A673 (cell line): ENCODE measurements around the gene ABI1. TPM values are rescaled to one million over a fixed set of nuclear protein-coding genes. Genes with fewer than 3 reads are reported as not detected.
A peak's percentile ranks its signal among the peaks of the same experiment; 100 is the strongest.
"Not testable (repeated sequence)": the region's sequence is repeated elsewhere in the genome, so short reads cannot be mapped to it uniquely, and the experiment has no call there.

ENCODE experiments used
- BruUV-seq: library from RNA; stranded (reverse); fragments of 400-500 nt; replicated peaks from 2 replicates; lab custom pipeline; 2021; lab: Mats Ljungman, UMichigan
- CTCF ChIA-PET: fragments of 300-600 bp; sonication (Branson Sonifier 250); formaldehyde crosslinking; loops from one replicate; lab custom pipeline; 2022; ENCODE audit warnings: antibody characterized with exemption; lab: Charles Lee
- POLR2A ChIA-PET: fragments of 300-600 bp; sonication (Branson Sonifier 250); formaldehyde crosslinking; loops from one replicate; lab custom pipeline; 2022; ENCODE audit warnings: antibody characterized with exemption; ENCODE audit not compliant: low non-redundant PET; lab: Charles Lee
- DNase-seq: peaks from one replicate; pipeline ENCODE4 v3.0.0-alpha.2; 2015; ENCODE audit warnings: low spot score
- H3K27ac ChIP-seq: fragments of 200-600 bp; sonication (generic); 2 replicates; pipeline ENCODE4 v1.5.1; 2016; ENCODE audit warnings: mixed run types, low read depth, mild to moderate bottlenecking, mixed read lengths, antibody characterized with exemption, low read length; ENCODE audit not compliant: poor library complexity, severe bottlenecking
- H3K27me3 ChIP-seq: fragments of 200-600 bp; sonication (generic); replicated peaks from 2 replicates; pipeline ENCODE4 v1.6.1; 2017; ENCODE audit warnings: mixed run types, low read depth, mild to moderate bottlenecking, mixed read lengths, antibody characterized with exemption, low read length; ENCODE audit not compliant: insufficient read depth, poor library complexity
- H3K36me3 ChIP-seq: fragments of 200-600 bp; sonication (generic); 2 replicates; pipeline ENCODE4 v1.6.1; 2016; ENCODE audit warnings: mixed run types, mild to moderate bottlenecking, mixed read lengths, antibody characterized with exemption, low read length; ENCODE audit not compliant: insufficient read depth, poor library complexity, severe bottlenecking
- H3K4me1 ChIP-seq: fragments of 200-600 bp; sonication (generic); 2 replicates; pipeline ENCODE4 v1.6.1; 2017; ENCODE audit warnings: mixed run types, mild to moderate bottlenecking, mixed read lengths, antibody characterized with exemption, low read length; ENCODE audit not compliant: insufficient read depth, poor library complexity, severe bottlenecking
- H3K4me3 ChIP-seq: fragments of 200-600 bp; sonication (generic); 2 replicates; pipeline ENCODE4 v1.5.1; 2016; ENCODE audit warnings: low read depth, mixed run types, mild to moderate bottlenecking, mixed read lengths, low read length; ENCODE audit not compliant: poor library complexity, severe bottlenecking
- H3K9me3 ChIP-seq: fragments of 200-600 bp; sonication (generic); 2 replicates; pipeline ENCODE4 v1.6.1; 2016; ENCODE audit warnings: mixed run types, low read depth, mild to moderate bottlenecking, mixed read lengths, antibody characterized with exemption, low read length; ENCODE audit not compliant: poor library complexity, severe bottlenecking
- EZH2 ChIP-seq: fragments of 200-600 bp; sonication (generic); IDR thresholded peaks from 2 replicates; pipeline ENCODE4 v1.6.1; 2017; ENCODE audit warnings: borderline replicate concordance, low read depth, mild to moderate bottlenecking, mixed read lengths, antibody characterized with exemption, low read length; ENCODE audit not compliant: poor library complexity, severe bottlenecking
- intact Hi-C: fragments of 100-400 bp; cut with micrococcal nuclease; formaldehyde crosslinking; loops from one replicate; pipeline ENCODE4 v1.10.0; 2022; ENCODE audit not compliant: unreplicated experiment
- total RNA-seq: library from RNA; stranded (reverse); gene quantifications from 2 replicates; pipeline ENCODE4 v1.2.3, GENCODE V29; 2021
- TF ChIP-seq, protein P1 (sequence below): fragments of 300-800, 200-600 bp; sonication (generic); conservative IDR thresholded peaks from 2 replicates; pipeline ENCODE4 v1.5.1; 2017; ENCODE audit warnings: low read depth, mild to moderate bottlenecking, antibody characterized with exemption, low read length, moderate library complexity, mixed read lengths

The ABI1 gene
- total RNA-seq, 1 experiment from 2014 or later: 70.5 TPM

GRCh38 chr10:26858707-26859034, 2.1 kb downstream of the ABI1 start:
- CTCF ChIA-PET: no interaction called here
- Histone ChIP-seq H3K27me3 (no peaks in the 10 kb centered on the region), H3K4me3 (peak overlapping the region; percentile 92), H3K27ac (peak overlapping the region; percentile 94), H3K36me3 (no peaks in the 10 kb centered on the region), H3K4me1 (peaks cover 27% of the 10 kb centered on the region), H3K9me3 (no peaks in the 10 kb centered on the region)
- BruUV-seq: no TSS peak
- intact Hi-C loops: no loop called here
- TF ChIP-seq EZH2: no peak
- TF ChIP-seq, protein P1, sequence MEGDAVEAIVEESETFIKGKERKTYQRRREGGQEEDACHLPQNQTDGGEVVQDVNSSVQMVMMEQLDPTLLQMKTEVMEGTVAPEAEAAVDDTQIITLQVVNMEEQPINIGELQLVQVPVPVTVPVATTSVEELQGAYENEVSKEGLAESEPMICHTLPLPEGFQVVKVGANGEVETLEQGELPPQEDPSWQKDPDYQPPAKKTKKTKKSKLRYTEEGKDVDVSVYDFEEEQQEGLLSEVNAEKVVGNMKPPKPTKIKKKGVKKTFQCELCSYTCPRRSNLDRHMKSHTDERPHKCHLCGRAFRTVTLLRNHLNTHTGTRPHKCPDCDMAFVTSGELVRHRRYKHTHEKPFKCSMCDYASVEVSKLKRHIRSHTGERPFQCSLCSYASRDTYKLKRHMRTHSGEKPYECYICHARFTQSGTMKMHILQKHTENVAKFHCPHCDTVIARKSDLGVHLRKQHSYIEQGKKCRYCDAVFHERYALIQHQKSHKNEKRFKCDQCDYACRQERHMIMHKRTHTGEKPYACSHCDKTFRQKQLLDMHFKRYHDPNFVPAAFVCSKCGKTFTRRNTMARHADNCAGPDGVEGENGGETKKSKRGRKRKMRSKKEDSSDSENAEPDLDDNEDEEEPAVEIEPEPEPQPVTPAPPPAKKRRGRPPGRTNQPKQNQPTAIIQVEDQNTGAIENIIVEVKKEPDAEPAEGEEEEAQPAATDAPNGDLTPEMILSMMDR: no peak
- no peak for DNase-seq
- POLR2A ChIA-PET: no interaction called here

GRCh38 chr10:26857991-26858706, 2.6 kb downstream of the ABI1 start:
- no peaks in the 10 kb centered on the region for H3K9me3 ChIP-seq
- intact Hi-C loops: no loop called here
- POLR2A ChIA-PET: no interaction called here

DNA sequence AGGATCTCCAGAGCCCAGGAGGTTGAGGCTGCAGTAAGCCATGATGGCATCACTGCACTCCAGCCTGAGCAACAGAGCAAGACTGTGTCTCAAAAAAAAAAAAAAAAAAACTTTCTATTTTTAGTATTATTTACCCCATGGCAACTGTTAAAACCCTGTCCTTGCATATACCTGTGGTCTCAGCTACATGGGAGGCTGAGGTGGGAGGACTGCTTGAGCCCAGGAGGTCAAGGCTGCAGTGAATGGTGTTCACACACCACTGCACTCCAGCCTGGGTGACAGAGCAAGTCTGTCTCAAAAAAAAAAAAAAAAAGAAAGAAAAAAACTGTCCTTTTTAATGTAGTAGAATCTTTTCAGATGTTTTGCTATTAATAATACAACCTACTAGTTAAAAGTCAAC, 3.2 kb downstream of the ABI1 start:
- CTCF ChIA-PET, DNase-seq, H3K4me3 ChIP-seq, intact Hi-C loops, POLR2A ChIA-PET, H3K27me3 ChIP-seq, H3K9me3 ChIP-seq, H3K36me3 ChIP-seq, BruUV-seq, H3K27ac ChIP-seq: not testable (repeated sequence)
- H3K4me1 ChIP-seq: peaks cover 27% of the 10 kb centered on the region

More at GRCh38 chr10:26857991-26858706, 2.6 kb downstream of the ABI1 start:
- no TSS peak for BruUV-seq
- no peaks in the 10 kb centered on the region for H3K27me3 ChIP-seq
- H3K27ac ChIP-seq: no peak overlapping the region
- H3K4me3 ChIP-seq: peak overlapping the region; percentile 92
- TF ChIP-seq EZH2: no peak
- TF ChIP-seq, protein P1: peak; percentile 20; the same call in 1 of the 2 replicates
- peak; percentile 14 for DNase-seq
- H3K4me1 ChIP-seq: peaks cover 27% of the 10 kb centered on the region
- H3K36me3 ChIP-seq: no peaks in the 10 kb centered on the region
- CTCF ChIA-PET: no interaction called here

DNA sequence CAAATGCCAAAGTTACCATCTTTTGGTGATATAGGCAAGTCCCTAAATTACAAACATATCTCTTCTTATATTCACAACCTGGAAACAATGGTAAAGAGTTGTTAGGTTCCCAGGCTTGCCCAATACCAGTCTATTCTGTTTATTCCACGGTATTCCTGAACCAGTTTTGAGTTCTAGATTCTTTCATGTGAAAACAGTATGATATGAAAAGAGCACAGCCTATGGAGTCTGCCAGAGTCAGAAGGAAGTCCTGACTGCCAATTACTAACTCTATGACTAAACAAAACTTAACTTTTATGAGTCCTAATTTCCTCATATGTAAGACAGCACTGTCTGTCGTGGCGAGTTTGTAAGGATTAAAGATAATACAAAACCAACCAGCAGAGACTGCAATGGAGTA, 5.6 kb downstream of the ABI1 start:
- H3K36me3 ChIP-seq: no peaks in the 10 kb centered on the region
- BruUV-seq: no TSS peak
- ChIA-PET CTCF (no interaction called here), POLR2A (no interaction called here)
- no peak overlapping the region for H3K27ac ChIP-seq
- intact Hi-C loops: no loop called here
- TF ChIP-seq EZH2: no peak
- TF ChIP-seq, protein P1: no peak
- no peak overlapping the region for H3K4me3 ChIP-seq
- peaks cover 27% of the 10 kb centered on the region for H3K4me1 ChIP-seq
- DNase-seq: peak; percentile 37
- H3K27me3 ChIP-seq: no peaks in the 10 kb centered on the region
- H3K9me3 ChIP-seq: no peaks in the 10 kb centered on the region
